HCT116 (cell line): ENCODE measurements around the gene DNLZ. TPM values are rescaled to one million over a fixed set of nuclear protein-coding genes. Genes with fewer than 3 reads are reported as not detected.

Source experiments
- ATAC-seq: fragments of 200-7000 bp; cut with Tn5 transposase; 2 replicates; pipeline ENCODE4 v1.9.1; 2020; ENCODE audit warnings: mild to moderate bottlenecking, moderate library complexity
- BruUV-seq: library from RNA; stranded (reverse); fragments of 400-500 nt; replicated peaks from 2 replicates; lab custom pipeline; 2021; lab: Mats Ljungman, UMichigan
- CTCF ChIA-PET: fragments of 300-600 bp; sonication (Branson Sonifier 250); formaldehyde crosslinking; loops from one replicate; lab custom pipeline; 2021; ENCODE audit warnings: antibody characterized with exemption; lab: Charles Lee
- POLR2A ChIA-PET: fragments of 300-600, 350-600 bp; sonication (Branson Sonifier 250); formaldehyde crosslinking; loops from one replicate; lab custom pipeline; 2021; ENCODE audit warnings: antibody characterized with exemption; lab: Charles Lee
- RAD21 ChIA-PET, 2 experiments: fragments of 300-600 bp; sonication (Branson Sonifier 250); formaldehyde crosslinking; loops; one replicate each; lab custom pipeline; 2023; ENCODE audit warnings: low total read pairs in 2 of 2; ENCODE audit not compliant: uncharacterized antibody in 2 of 2, unreplicated experiment in 2 of 2, low non-redundant PET in 1 of 2; lab: Charles Lee
- DNase-seq: peaks from one replicate; pipeline ENCODE4 v3.0.0-alpha.2; 2010; ENCODE audit warnings: low read depth, low spot score
- H2AFZ ChIP-seq: fragments of 200-600 bp; shearing (Covaris generic), sonication (generic); 2 replicates; pipeline ENCODE4 v1.6.1; 2017; ENCODE audit warnings: low read depth, mixed run types, mixed read lengths, antibody characterized with exemption, low read length; ENCODE audit not compliant: poor library complexity, severe bottlenecking
- H3K27ac ChIP-seq: 2 replicates; pipeline ENCODE4 v1.5.1; 2012; ENCODE audit warnings: low read depth, low read length
- H3K27me3 ChIP-seq: fragments of 200-600 bp; sonication (generic); 2 replicates; pipeline ENCODE4 v1.6.1; 2016; ENCODE audit warnings: mixed run types, low read length, mixed read lengths; ENCODE audit not compliant: insufficient read depth
- H3K36me3 ChIP-seq, 2 experiments: fragments of 200-500 bp in 1 of 2; fragments of 200-600 bp in 1 of 2; sonication (Bioruptor generic) in 1 of 2; sonication (generic) in 1 of 2; 2 replicates each; pipeline versions ENCODE4 v1.5.1 to v1.6.1; 2014 to 2016; ENCODE audit warnings: low read length in 2 of 2, inconsistent platforms in 1 of 2, mixed read lengths in 1 of 2, mixed run types in 1 of 2; ENCODE audit not compliant: insufficient read depth in 2 of 2, control insufficient read depth in 1 of 2
- H3K4me1 ChIP-seq, 2 experiments: fragments of 200-600 bp in 1 of 2; sonication (generic) in 1 of 2; 2 replicates each; pipeline versions ENCODE4 v1.5.1 to v1.6.1; 2012 to 2017; ENCODE audit warnings: low read length in 2 of 2, inconsistent platforms in 1 of 2, mild to moderate bottlenecking in 1 of 2, mixed read lengths in 1 of 2, mixed run types in 1 of 2, moderate library complexity in 1 of 2; ENCODE audit not compliant: insufficient read depth in 2 of 2, control insufficient read depth in 1 of 2
- H3K4me2 ChIP-seq: fragments of 200-600 bp; sonication (generic); 2 replicates; pipeline ENCODE4 v1.6.1; 2017; ENCODE audit warnings: mixed run types, low read length, mixed read lengths
- H3K4me3 ChIP-seq, 2 experiments: fragments of 200-600 bp in 1 of 2; sonication (generic) in 1 of 2; replicated peaks in 1 of 2; 2 replicates each; pipeline ENCODE4 v1.5.1; 2011 to 2016; ENCODE audit warnings: low read length in 2 of 2, control low read depth in 1 of 2, low read depth in 1 of 2, mild to moderate bottlenecking in 1 of 2, mixed read lengths in 1 of 2, mixed run types in 1 of 2
- H3K79me2 ChIP-seq: fragments of 200-600 bp; sonication (generic); 2 replicates; pipeline ENCODE4 v1.6.1; 2017; ENCODE audit warnings: mild to moderate bottlenecking, mixed run types, low read length, moderate library complexity, mixed read lengths; ENCODE audit not compliant: insufficient read depth
- H3K9ac ChIP-seq: fragments of 200-600 bp; sonication (generic); 2 replicates; pipeline ENCODE4 v1.6.1; 2016; ENCODE audit warnings: low read length, mixed read lengths
- H3K9me2 ChIP-seq: fragments of 200-600 bp; sonication (generic), shearing (Covaris generic); 2 replicates; pipeline ENCODE4 v1.6.1; 2017; ENCODE audit warnings: mixed run types, mild to moderate bottlenecking, moderate library complexity; ENCODE audit not compliant: insufficient read depth
- H3K9me3 ChIP-seq, 2 experiments: fragments of 200-500 bp in 1 of 2; fragments of 200-600 bp in 1 of 2; sonication (Bioruptor generic) in 1 of 2; sonication (generic) in 1 of 2; 2 replicates each; pipeline ENCODE4 v1.6.1; 2014 to 2017; ENCODE audit warnings: low read length in 2 of 2, mixed read lengths in 2 of 2, inconsistent platforms in 1 of 2, low read depth in 1 of 2, mild to moderate bottlenecking in 1 of 2, mixed run types in 1 of 2, moderate library complexity in 1 of 2; ENCODE audit not compliant: control insufficient read depth in 1 of 2, insufficient read depth in 1 of 2
- H4K20me1 ChIP-seq: fragments of 200-600 bp; sonication (generic), shearing (Covaris generic); 2 replicates; pipeline ENCODE4 v1.6.1; 2017; ENCODE audit warnings: mixed run types, mild to moderate bottlenecking, moderate library complexity; ENCODE audit not compliant: insufficient read depth
- ATF3 ChIP-seq: IDR thresholded peaks from 2 replicates; pipeline ENCODE4 v1.6.1; 2012
- ELF1 ChIP-seq: IDR thresholded peaks from 2 replicates; pipeline ENCODE4 v1.6.1; 2012; ENCODE audit warnings: low read depth, borderline replicate concordance
- EZH2 ChIP-seq: fragments of 200-600 bp; sonication (generic); IDR thresholded peaks from 2 replicates; pipeline ENCODE4 v1.6.1; 2017; ENCODE audit warnings: antibody characterized with exemption, mixed run types
- EZH2phosphoT487 ChIP-seq: fragments of 200-600 bp; IDR thresholded peaks from 2 replicates; pipeline ENCODE4 v1.6.1; 2018; ENCODE audit warnings: antibody characterized with exemption, borderline replicate concordance
- JUND ChIP-seq: IDR thresholded peaks from 2 replicates; pipeline ENCODE4 v1.6.1; 2012
- RAD21 ChIP-seq: IDR thresholded peaks from 2 replicates; pipeline ENCODE4 v1.6.1; 2012; ENCODE audit warnings: low read depth, mild to moderate bottlenecking
- REST ChIP-seq: IDR thresholded peaks from 2 replicates; pipeline ENCODE4 v1.6.1; 2012; ENCODE audit warnings: low read depth
- SIN3A ChIP-seq: IDR thresholded peaks from 2 replicates; pipeline ENCODE4 v1.6.1; 2012; ENCODE audit warnings: low read depth
- TCF7L2 ChIP-seq: IDR thresholded peaks from 2 replicates; pipeline ENCODE4 v1.7.0; 2011; ENCODE audit warnings: borderline replicate concordance, inconsistent platforms; ENCODE audit not compliant: insufficient read depth, insufficient read length; ENCODE audit errors: extremely low read depth
- YY1 ChIP-seq: IDR thresholded peaks from 2 replicates; pipeline ENCODE4 v1.6.1; 2011; ENCODE audit warnings: low read length, low read depth, moderate library complexity, mild to moderate bottlenecking; ENCODE audit not compliant: insufficient replicate concordance; ENCODE audit errors: extremely low read depth
- ZFX ChIP-seq: fragments of 450-650 bp; IDR thresholded peaks from 2 replicates; pipeline ENCODE4 v1.6.1; 2017
- ZNF274 ChIP-seq: fragments of 200-500 bp; sonication (Bioruptor generic); IDR thresholded peaks from 2 replicates; pipeline ENCODE4 v1.6.1; 2014; ENCODE audit warnings: mild to moderate bottlenecking, low read depth, low read length, inconsistent platforms
- intact Hi-C: fragments of 100-400 bp; cut with micrococcal nuclease; formaldehyde crosslinking; loops from 2 replicates; pipeline ENCODE4 v1.10.0; 2022
- total RNA-seq: library from RNA; stranded (reverse); gene quantifications from one replicate; pipeline ENCODE4 v1.2.1, GENCODE V29; 2021; ENCODE audit not compliant: unreplicated experiment

Gene DNLZ
- total RNA-seq, 1 experiment from 2014 or later = 21.9 TPM

GRCh38 chr9:136330406-136330990, 33.0 kb downstream of the DNLZ start:
- Histone ChIP-seq H3K36me3 (no peaks in the 10 kb centered on the region), H4K20me1 (no peaks in the 10 kb centered on the region), H3K9me3 (no peaks in the 10 kb centered on the region), H3K9me2 (no peaks in the 10 kb centered on the region), H3K4me1 (peaks cover 8 to 23% of the 10 kb centered on the region in 2 experiments; a peak in 3 of 4 replicates), H3K4me2 (no peak overlapping the region), H3K27me3 (no peaks in the 10 kb centered on the region), H3K9ac (no peak overlapping the region), H3K4me3 (no peak overlapping the region), H3K27ac (no peak overlapping the region), H2AFZ (no peak overlapping the region), H3K79me2 (peaks cover 20% of the 10 kb centered on the region; the same call in 1 of the 2 replicates)
- TF ChIP-seq TCF7L2 (no peak), SIN3A (no peak), EZH2 (no peak), JUND (no peak), REST (no peak), ZNF274 (no peak), ZFX (no peak), YY1 (no peak), RAD21 (no peak), EZH2phosphoT487 (no peak), ELF1 (no peak), ATF3 (no peak)
- intact Hi-C loops = no loop called here
- POLR2A ChIA-PET = no interaction called here
- no TSS peak for BruUV-seq
- CTCF ChIA-PET = no interaction called here
- DNase-seq (no peak), ATAC-seq (no peak)
- RAD21 ChIA-PET = no interaction called here
